ENCODE data around the gene PGM2L1.

GRCh38 chr11:74442636-74443035 is 44.4 kb upstream of the PGM2L1 start:
- TF ChIP-seq CTCF (IDR thresholded peaks at IDR 0.05) (no peak), POLR2A (IDR thresholded peaks at IDR 0.05) (no peak)
